HEK293T (cell line): ENCODE results near the gene PRKCA.

Experiments used
- ARNT ChIP-seq: fragments of 450-650 bp; IDR thresholded peaks from 2 replicates; pipeline ENCODE4 v1.6.1; 2017; ENCODE audit warnings: mild to moderate bottlenecking
- BHLHE40 ChIP-seq: fragments of 450-650 bp; IDR thresholded peaks from 2 replicates; pipeline ENCODE4 v1.6.1; 2016; ENCODE audit warnings: mild to moderate bottlenecking, moderate library complexity, borderline replicate concordance
- FOXA1 ChIP-seq: fragments of 450-650 bp; IDR thresholded peaks from 2 replicates; pipeline ENCODE4 v1.6.1; 2016; ENCODE audit warnings: mild to moderate bottlenecking
- HDGF ChIP-seq: fragments of 450-650 bp; IDR thresholded peaks from 2 replicates; pipeline ENCODE4 v1.6.1; 2017; ENCODE audit warnings: antibody characterized with exemption, borderline replicate concordance
- NFRKB ChIP-seq: fragments of 450-650 bp; IDR thresholded peaks from 2 replicates; pipeline ENCODE4 v1.6.1; 2016; ENCODE audit warnings: mild to moderate bottlenecking, moderate library complexity
- SP1 ChIP-seq: fragments of 450-650 bp; IDR thresholded peaks from 2 replicates; pipeline ENCODE4 v1.6.1; 2017
- SUZ12 ChIP-seq: fragments of 450-650 bp; IDR thresholded peaks from 2 replicates; pipeline ENCODE4 v1.6.1; 2016; ENCODE audit warnings: mild to moderate bottlenecking

GRCh38 chr17:66698270-66698669 is 395.9 kb downstream of the PRKCA start:
- TF ChIP-seq FOXA1 (no peak), SP1 (no peak), SUZ12 (no peak), BHLHE40 (no peak), NFRKB (no peak), ARNT (no peak), HDGF (no peak)
